Uterus (tissue), 4 donors: ENCODE data around the gene ZBTB12. TPM values are rescaled to one million over a fixed set of nuclear protein-coding genes. Genes with fewer than 3 reads are reported as not detected.

Source experiments
- DNase-seq, 2 donors: peaks; one replicate each; pipeline ENCODE4 v3.0.0-alpha.2; 2019 to 2020
- H3K27ac ChIP-seq, 2 donors: fragments of 200-600 bp; sonication (generic); 1 replicate in 1 of 2; 2 replicates in 1 of 2; pipeline ENCODE4 v1.5.1; 2016 to 2018
- H3K27me3 ChIP-seq, 2 donors: fragments of 200-600 bp; sonication (generic); one replicate each; pipeline ENCODE4 v1.5.1; 2018 to 2019; ENCODE audit warnings: control low read depth in 1 of 2
- H3K36me3 ChIP-seq, 2 donors: fragments of 200-600 bp; sonication (generic); one replicate each; pipeline ENCODE4 v1.5.1; 2019; ENCODE audit warnings: control low read depth in 1 of 2
- H3K4me1 ChIP-seq, 2 donors: fragments of 200-600 bp; sonication (generic); one replicate each; pipeline ENCODE4 v1.5.1; 2018 to 2019; ENCODE audit warnings: control low read depth in 1 of 2
- H3K4me3 ChIP-seq, 2 donors: fragments of 200-600 bp; sonication (generic); 1 replicate in 1 of 2; 2 replicates in 1 of 2; pipeline ENCODE4 v1.5.1; 2018 to 2019; ENCODE audit warnings: mild to moderate bottlenecking in 1 of 2
- H3K9me3 ChIP-seq, 2 donors: fragments of 200-600 bp; sonication (generic); one replicate each; pipeline ENCODE4 v1.5.1; 2019; ENCODE audit warnings: control low read depth in 1 of 2
- CTCF ChIP-seq, 4 experiments: fragments of 200-600 bp in 2 of 4; fragments of 450-650 bp in 2 of 4; sonication (generic) in 2 of 4; IDR thresholded peaks; one replicate each; pipeline ENCODE4 v1.5.1; 2016 to 2019; ENCODE audit warnings: antibody characterized with exemption in 4 of 4, mild to moderate bottlenecking in 2 of 4, moderate library complexity in 1 of 4
- POLR2A ChIP-seq, 2 donors: fragments of 450-650 bp; IDR thresholded peaks; one replicate each; pipeline ENCODE4 v1.6.1; 2016; ENCODE audit warnings: antibody characterized with exemption in 2 of 2, mild to moderate bottlenecking in 1 of 2, moderate library complexity in 1 of 2
- intact Hi-C: fragments of 100-400 bp; cut with DNase I; formaldehyde crosslinking; loops from one replicate; pipeline ENCODE4 v1.15.1; 2023; ENCODE audit warnings: low total_unique reads
- total RNA-seq, 4 donors: library from RNA; depleted of rRNA in 3 of 4; stranded (reverse); fragments of >200 nt in 3 of 4; gene quantifications; one replicate each; pipeline versions ENCODE4 v1.1.0 to v1.2.4, GENCODE V29; 2014 to 2023
- donor health status: DM: yes; HTN: yes; CAD: no.

The ZBTB12 gene
- total RNA-seq, 4 donors from 2014 or later, result 2.4 to 15.3 (median 11.0) TPM; not detected in 1

- H3K36me3 ChIP-seq, result no peaks in the 10 kb centered on the region
- no peak overlapping the region for H3K4me3 ChIP-seq
- H3K4me1 ChIP-seq, result peaks cover 0 to 10% of the 10 kb centered on the region in 2 donors
- H3K27ac ChIP-seq, result peak overlapping the region; percentile 91 to 96
- H3K9me3 ChIP-seq, result no peaks in the 10 kb centered on the region
- no peak for DNase-seq
- intact Hi-C loops, result no loop called here
- no peaks in the 10 kb centered on the region for H3K27me3 ChIP-seq
- no peak for TF ChIP-seq POLR2A (IDR thresholded peaks at IDR 0.05)
- TF ChIP-seq CTCF (IDR thresholded peaks at IDR 0.05), result no peak
Observed at GRCh38 chr6:31906122-31906521, 4.2 kb upstream of the ZBTB12 start.

- intact Hi-C loops, result no loop called here
- Histone ChIP-seq H3K4me1 (peaks cover 0 to 13% of the 10 kb centered on the region in 2 donors), H3K9me3 (no peaks in the 10 kb centered on the region), H3K27ac (peak overlapping the region; percentile 91 to 96), H3K36me3 (no peaks in the 10 kb centered on the region), H3K27me3 (no peaks in the 10 kb centered on the region), H3K4me3 (no peak overlapping the region)
- no peak for TF ChIP-seq POLR2A (IDR thresholded peaks at IDR 0.05)
- TF ChIP-seq CTCF (IDR thresholded peaks at IDR 0.05), result no peak
- no peak for DNase-seq
Observed at GRCh38 chr6:31905041-31905440, 3.2 kb upstream of the ZBTB12 start.

GRCh38 chr6:31903957-31904356, 2.1 kb upstream of the ZBTB12 start:
- peak; percentile 22 to 65 for DNase-seq
- H3K36me3 ChIP-seq, result no peaks in the 10 kb centered on the region
- no peaks in the 10 kb centered on the region for H3K27me3 ChIP-seq
- intact Hi-C loops, result no loop called here
- peak overlapping the region; percentile 91 to 96 for H3K27ac ChIP-seq
- H3K4me3 ChIP-seq, result no peak overlapping the region
- peaks cover 0 to 13% of the 10 kb centered on the region in 2 donors for H3K4me1 ChIP-seq
- TF ChIP-seq CTCF (IDR thresholded peaks at IDR 0.05) (no peak), POLR2A (IDR thresholded peaks at IDR 0.05) (no peak)
- H3K9me3 ChIP-seq, result no peaks in the 10 kb centered on the region

GRCh38 chr6:31901415-31901952, 402 bp downstream of the ZBTB12 start:
- Histone ChIP-seq H3K36me3 (no peaks in the 10 kb centered on the region), H3K9me3 (no peaks in the 10 kb centered on the region), H3K4me3 (peak overlapping the region; percentile 39 to 64), H3K27ac (peak overlapping the region; percentile 91 to 96), H3K27me3 (no peaks in the 10 kb centered on the region), H3K4me1 (peaks cover 0 to 13% of the 10 kb centered on the region in 2 donors)
- peak; percentile 76 to 77 for DNase-seq
- TF ChIP-seq CTCF (IDR thresholded peaks at IDR 0.05), result no peak
- TF ChIP-seq POLR2A (IDR thresholded peaks at IDR 0.05), result peak in 1 of 2 donors; percentile 9
- intact Hi-C loops, result no loop called here

- Histone ChIP-seq H3K4me1 (peaks cover 0 to 13% of the 10 kb centered on the region in 2 donors), H3K36me3 (no peaks in the 10 kb centered on the region), H3K4me3 (peak overlapping the region; percentile 39 to 64), H3K9me3 (no peaks in the 10 kb centered on the region), H3K27ac (peak overlapping the region; percentile 91 to 96), H3K27me3 (no peaks in the 10 kb centered on the region)
- intact Hi-C loops, result no loop called here
- DNase-seq, result peak in 1 of 2 donors; percentile 39
- TF ChIP-seq POLR2A (IDR thresholded peaks at IDR 0.05) (no peak), CTCF (IDR thresholded peaks at IDR 0.05) (no peak)
Observed at GRCh38 chr6:31900917-31901414, 920 bp downstream of the ZBTB12 start.
